DND-41 (cell line): ENCODE results near the gene PDE4B.

Experiments used
- CTCF ChIP-seq: IDR thresholded peaks from 2 replicates; pipeline ENCODE4 v1.5.1; 2012; ENCODE audit warnings: borderline replicate concordance, low read length, moderate library complexity, mild to moderate bottlenecking; ENCODE audit not compliant: poor library complexity, severe bottlenecking; ENCODE audit errors: extremely low read depth
- EZH2 ChIP-seq: IDR thresholded peaks from 3 replicates; pipeline ENCODE4 v1.6.1; 2012; ENCODE audit warnings: borderline replicate concordance, low read depth, mild to moderate bottlenecking, moderate library complexity, low read length, inconsistent platforms; ENCODE audit not compliant: severe bottlenecking

- TF ChIP-seq CTCF (no peak), EZH2 (no peak)
Measured at GRCh38 chr1:65757531-65757930, 35.2 kb upstream of the PDE4B start.
